HG02870 (cell line): ENCODE measurements around the gene CCDC28B.
A peak's percentile ranks its signal among the peaks of the same experiment; 100 is the strongest.
"Not testable (repeated sequence)": the region's sequence is repeated elsewhere in the genome, so short reads cannot be mapped to it uniquely, and the experiment has no call there.

Source experiments
- ATAC-seq: cut with Tn5 transposase; IDR thresholded peaks from one replicate; pipeline ENCODE4 v1.9.1; 2021; ENCODE audit warnings: mild to moderate bottlenecking, moderate library complexity; ENCODE audit not compliant: unreplicated experiment

Gene CCDC28B

GRCh38 chr1:32200226-32201010 lies at the start of gene CCDC28B:
Gene CCDC28B (plus strand): TSS chr1:32200595. CDS start chr1:32201936, 1,341 bp downstream.
- no peak for ATAC-seq

GRCh38 chr1:32150847-32151246 lies 49.5 kb upstream of the CCDC28B start:
- ATAC-seq = no peak

- ATAC-seq = no peak
Measured at GRCh38 chr1:32151319-32151787, 49.0 kb upstream of the CCDC28B start.

- ATAC-seq = no peak
Measured at GRCh38 chr1:32159189-32159588, 41.2 kb upstream of the CCDC28B start.

- no peak for ATAC-seq
Measured at GRCh38 chr1:32163405-32163804, 37.0 kb upstream of the CCDC28B start.

GRCh38 chr1:32165633-32166032 lies 34.8 kb upstream of the CCDC28B start:
- ATAC-seq = not testable (repeated sequence)

GRCh38 chr1:32170991-32171390 lies 29.4 kb upstream of the CCDC28B start:
- ATAC-seq = no peak

- no peak for ATAC-seq
Measured at GRCh38 chr1:32172621-32173245, 27.7 kb upstream of the CCDC28B start.

GRCh38 chr1:32178380-32179192 lies 21.8 kb upstream of the CCDC28B start:
- no peak for ATAC-seq

- no peak for ATAC-seq
Measured at GRCh38 chr1:32179193-32179442, 21.3 kb upstream of the CCDC28B start.

- peak; percentile 83 for ATAC-seq
Measured at GRCh38 chr1:32179443-32180185, 20.8 kb upstream of the CCDC28B start, which contains the start of gene TXLNA. Gene TXLNA (plus strand): TSS chr1:32179675. CDS start chr1:32180346, 671 bp downstream.

GRCh38 chr1:32180186-32181060 lies 20.0 kb upstream of the CCDC28B start:
- ATAC-seq = no peak

- ATAC-seq = no peak
Measured at GRCh38 chr1:32181065-32181464, 19.3 kb upstream of the CCDC28B start.

GRCh38 chr1:32181563-32181962 lies 18.8 kb upstream of the CCDC28B start:
- ATAC-seq = no peak

- no peak for ATAC-seq
Measured at GRCh38 chr1:32182060-32182459, 18.3 kb upstream of the CCDC28B start.

- no peak for ATAC-seq
Measured at GRCh38 chr1:32184650-32185049, 15.7 kb upstream of the CCDC28B start.

GRCh38 chr1:32186077-32186476 lies 14.3 kb upstream of the CCDC28B start:
- ATAC-seq = no peak

GRCh38 chr1:32186491-32186890 lies 13.9 kb upstream of the CCDC28B start:
- no peak for ATAC-seq

GRCh38 chr1:32187850-32188249 lies 12.5 kb upstream of the CCDC28B start:
- ATAC-seq = no peak
